Neural progenitor cell (in vitro differentiated cells): ENCODE results near the gene SAP30L. TPM values are rescaled to one million over a fixed set of nuclear protein-coding genes. Genes with fewer than 3 reads are reported as not detected.

Experiments
- DNase-seq: peaks from one replicate; pipeline ENCODE4 v3.0.0-alpha.2; 2016; ENCODE audit warnings: low spot score
- H2AFZ ChIP-seq: fragments of 200-600 bp; sonication (generic); replicated peaks from 2 replicates; pipeline ENCODE4 v1.6.1; 2016; ENCODE audit warnings: antibody characterized with exemption
- H3F3A ChIP-seq: fragments of 200-600 bp; sonication (generic); 2 replicates; pipeline ENCODE4 v1.6.1; 2016; ENCODE audit warnings: antibody characterized with exemption, low read depth
- H3K27ac ChIP-seq: fragments of 200-600 bp; sonication (generic); 2 replicates; pipeline ENCODE4 v1.5.1; 2016; ENCODE audit warnings: mild to moderate bottlenecking
- H3K27me3 ChIP-seq: fragments of 200-600 bp; sonication (generic); 2 replicates; pipeline ENCODE4 v1.6.1; 2016; ENCODE audit warnings: mild to moderate bottlenecking, moderate library complexity
- H3K36me3 ChIP-seq: fragments of 200-600 bp; sonication (generic); 2 replicates; pipeline ENCODE4 v1.5.1; 2016
- H3K4me1 ChIP-seq: fragments of 200-600 bp; sonication (generic); 2 replicates; pipeline ENCODE4 v1.6.1; 2016; ENCODE audit warnings: mixed run types
- H3K4me2 ChIP-seq: fragments of 200-600 bp; sonication (generic); 2 replicates; pipeline ENCODE4 v1.6.1; 2016
- H3K4me3 ChIP-seq: fragments of 200-600 bp; sonication (generic); 2 replicates; pipeline ENCODE4 v1.5.1; 2016
- H3K79me2 ChIP-seq: fragments of 200-600 bp; sonication (generic); 2 replicates; pipeline ENCODE4 v1.6.1; 2016; ENCODE audit warnings: low read depth
- H3K9ac ChIP-seq: fragments of 200-600 bp; sonication (generic); 2 replicates; pipeline ENCODE4 v1.6.1; 2016
- H3K9me3 ChIP-seq: fragments of 200-600 bp; sonication (generic); 2 replicates; pipeline ENCODE4 v1.5.1; 2016; ENCODE audit warnings: low read depth
- H4K20me1 ChIP-seq: fragments of 200-600 bp; sonication (generic); 2 replicates; pipeline ENCODE4 v1.6.1; 2016; ENCODE audit warnings: low read depth
- H3K27ac Mint-ChIP-seq: 3 replicates; pipeline ENCODE4 v1.8.0; 2021; ENCODE audit warnings: mixed read lengths
- H3K27me3 Mint-ChIP-seq: 2 replicates; pipeline ENCODE4 v1.8.0; 2022; ENCODE audit warnings: low read depth, mild to moderate bottlenecking, inconsistent platforms, moderate library complexity, mixed read lengths; ENCODE audit not compliant: insufficient read depth
- H3K36me3 Mint-ChIP-seq: 3 replicates; pipeline ENCODE4 v1.8.0; 2021; ENCODE audit warnings: mixed read lengths
- H3K4me1 Mint-ChIP-seq: 3 replicates; pipeline ENCODE4 v1.8.0; 2021; ENCODE audit warnings: mixed read lengths
- H3K4me3 Mint-ChIP-seq: 3 replicates; pipeline ENCODE4 v1.8.0; 2021; ENCODE audit warnings: mild to moderate bottlenecking, moderate library complexity, mixed read lengths
- H3K9me3 Mint-ChIP-seq: 3 replicates; pipeline ENCODE4 v1.8.0; 2020; ENCODE audit warnings: mixed read lengths
- CTCF ChIP-seq: fragments of 200-600 bp; sonication (generic); IDR thresholded peaks from 2 replicates; pipeline ENCODE4 v1.5.1; 2017; ENCODE audit warnings: antibody characterized with exemption, mild to moderate bottlenecking
- EZH2 ChIP-seq: fragments of 200-600 bp; sonication (generic); IDR thresholded peaks from 2 replicates; pipeline ENCODE4 v1.6.1; 2017; ENCODE audit warnings: antibody characterized with exemption, mild to moderate bottlenecking, moderate library complexity
- EZH2phosphoT487 ChIP-seq: fragments of 200-600 bp; sonication (generic); IDR thresholded peaks from 2 replicates; pipeline ENCODE4 v1.6.1; 2017; ENCODE audit warnings: antibody characterized with exemption
- total RNA-seq: library from RNA; depleted of rRNA; stranded (reverse); fragments of >200 nt; gene quantifications from 2 replicates; pipeline ENCODE4 v1.2.3, GENCODE V29; 2015; ENCODE audit warnings: low replicate concordance

SAP30L gene
- total RNA-seq, 1 donor from 2014 or later = 13.2 TPM

- no peak overlapping the region for H3K27ac Mint-ChIP-seq
- Histone ChIP-seq H2AFZ (no peak overlapping the region), H3K9me3 (no peaks in the 10 kb centered on the region), H3K79me2 (no peaks in the 10 kb centered on the region), H3K4me3 (no peak overlapping the region), H3K9ac (no peak overlapping the region), H3K4me2 (no peak overlapping the region), H3F3A (peaks cover 2% of the 10 kb centered on the region), H3K27ac (no peak overlapping the region), H3K4me1 (peaks cover under 1% of the 10 kb centered on the region), H3K27me3 (peaks cover 99% of the 10 kb centered on the region), H3K36me3 (no peaks in the 10 kb centered on the region), H4K20me1 (peaks cover 43% of the 10 kb centered on the region)
- H3K27me3 Mint-ChIP-seq = peaks cover 76% of the 10 kb centered on the region
- peaks cover 8% of the 10 kb centered on the region for H3K4me1 Mint-ChIP-seq
- H3K4me3 Mint-ChIP-seq = no peak overlapping the region
- H3K9me3 Mint-ChIP-seq = peaks cover 2% of the 10 kb centered on the region
- no peak for TF ChIP-seq EZH2phosphoT487
- no peak for TF ChIP-seq CTCF
- no peak for TF ChIP-seq EZH2
- DNase-seq = no peak
- H3K36me3 Mint-ChIP-seq = no peaks in the 10 kb centered on the region
Measured at GRCh38 chr5:154470137-154470536, 24.3 kb downstream of the SAP30L start.

GRCh38 chr5:154470947-154471870 lies 25.4 kb downstream of the SAP30L start:
- H3K27me3 Mint-ChIP-seq = peaks cover 82% of the 10 kb centered on the region
- no peak overlapping the region for H3K27ac ChIP-seq

GRCh38 chr5:154472871-154473580 lies 27.2 kb downstream of the SAP30L start:
- H3K9me3 ChIP-seq = no peaks in the 10 kb centered on the region
- DNase-seq = peak; percentile 47
- peaks cover 72% of the 10 kb centered on the region for H4K20me1 ChIP-seq
- H3K27ac Mint-ChIP-seq = no peak overlapping the region
- no peak overlapping the region for H3K9ac ChIP-seq
- peaks cover 2% of the 10 kb centered on the region for H3K9me3 Mint-ChIP-seq
- H3K4me2 ChIP-seq = peak overlapping the region; percentile 2
- no peak overlapping the region for H3K4me3 Mint-ChIP-seq
- H3K4me3 ChIP-seq = no peak overlapping the region
- H3K79me2 ChIP-seq = no peaks in the 10 kb centered on the region
- TF ChIP-seq CTCF (no peak), EZH2phosphoT487 (peak; percentile 94), EZH2 (peak; percentile 98)
- no peak overlapping the region for H3K27ac ChIP-seq
- peaks cover 88% of the 10 kb centered on the region for H3K27me3 Mint-ChIP-seq
- H3K36me3 Mint-ChIP-seq = no peaks in the 10 kb centered on the region
- no peak overlapping the region for H2AFZ ChIP-seq
- peaks cover 19% of the 10 kb centered on the region for H3F3A ChIP-seq
- peaks cover 100% of the 10 kb centered on the region for H3K27me3 ChIP-seq
- no peaks in the 10 kb centered on the region for H3K36me3 ChIP-seq
- peaks cover 14% of the 10 kb centered on the region for H3K4me1 ChIP-seq
- peaks cover 25% of the 10 kb centered on the region for H3K4me1 Mint-ChIP-seq

More at GRCh38 chr5:154470947-154471870, 25.4 kb downstream of the SAP30L start:
- H4K20me1 ChIP-seq = peaks cover 54% of the 10 kb centered on the region
- peaks cover 99% of the 10 kb centered on the region for H3K27me3 ChIP-seq
- H3K27ac Mint-ChIP-seq = no peak overlapping the region
- H3K79me2 ChIP-seq = no peaks in the 10 kb centered on the region
- no peak overlapping the region for H3K9ac ChIP-seq
- H3K4me1 Mint-ChIP-seq = peaks cover 14% of the 10 kb centered on the region
- H2AFZ ChIP-seq = no peak overlapping the region
- no peaks in the 10 kb centered on the region for H3K36me3 Mint-ChIP-seq
- H3K9me3 Mint-ChIP-seq = peaks cover 2% of the 10 kb centered on the region
- H3K4me3 Mint-ChIP-seq = no peak overlapping the region
- peak; percentile 27 for DNase-seq
- H3K4me2 ChIP-seq = no peak overlapping the region
- peak; percentile 45 for TF ChIP-seq EZH2phosphoT487
- no peak for TF ChIP-seq CTCF
- H3F3A ChIP-seq = peaks cover 11% of the 10 kb centered on the region
- no peak overlapping the region for H3K4me3 ChIP-seq
- H3K36me3 ChIP-seq = no peaks in the 10 kb centered on the region
- H3K9me3 ChIP-seq = no peaks in the 10 kb centered on the region
- H3K4me1 ChIP-seq = peaks cover 7% of the 10 kb centered on the region
